DND-41 (cell line): ENCODE data around the gene FHAD1.

ENCODE experiments used
- CTCF ChIP-seq: IDR thresholded peaks from 2 replicates; pipeline ENCODE4 v1.5.1; 2012; ENCODE audit warnings: borderline replicate concordance, low read length, moderate library complexity, mild to moderate bottlenecking; ENCODE audit not compliant: poor library complexity, severe bottlenecking; ENCODE audit errors: extremely low read depth
- EZH2 ChIP-seq: IDR thresholded peaks from 3 replicates; pipeline ENCODE4 v1.6.1; 2012; ENCODE audit warnings: borderline replicate concordance, low read depth, mild to moderate bottlenecking, moderate library complexity, low read length, inconsistent platforms; ENCODE audit not compliant: severe bottlenecking

GRCh38 chr1:15309687-15310086 is 62.7 kb downstream of the FHAD1 start:
- TF ChIP-seq EZH2: no peak
- TF ChIP-seq CTCF: no peak
